Urinary bladder (tissue), 4 donors: ENCODE data around the gene CCDC69. TPM values are rescaled to one million over a fixed set of nuclear protein-coding genes. Genes with fewer than 3 reads are reported as not detected.
"Not testable (repeated sequence)": the region's sequence is repeated elsewhere in the genome, so short reads cannot be mapped to it uniquely, and the experiment has no call there.

Source experiments
- DNase-seq: peaks from one replicate; pipeline ENCODE4 v3.0.0-alpha.2; 2015; ENCODE audit errors: extremely low spot score
- H3K27ac ChIP-seq: one replicate; pipeline ENCODE4 v1.5.1; 2013; ENCODE audit warnings: low read depth, mild to moderate bottlenecking, moderate library complexity
- H3K36me3 ChIP-seq: one replicate; pipeline ENCODE4 v1.6.1; 2013; ENCODE audit warnings: mild to moderate bottlenecking, moderate library complexity; ENCODE audit not compliant: insufficient read depth
- H3K4me1 ChIP-seq: one replicate; pipeline ENCODE4 v1.6.1; 2013; ENCODE audit warnings: mild to moderate bottlenecking, moderate library complexity; ENCODE audit not compliant: insufficient read depth
- H3K4me3 ChIP-seq: one replicate; pipeline ENCODE4 v1.5.1; 2013; ENCODE audit warnings: low read depth, low read length
- WGBS: extraction: QIAGEN DNeasy Blood & Tissue Kit; methylation state at CpG from one replicate; pipeline ENCODE4 v1.1.7; 2013; 5-methylcytosine and 5-hydroxymethylcytosine counted together
- polyA plus RNA-seq: library from polyadenylated mRNA; stranded (reverse); fragments of 200-250 nt; gene quantifications from one replicate; pipeline ENCODE4 v1.2.3, GENCODE V29; 2013
- total RNA-seq: library from RNA; depleted of rRNA; stranded (reverse); fragments of >200 nt; gene quantifications from one replicate; pipeline ENCODE4 v1.2.3, GENCODE V29; 2014
- donor health status: healthy with polysubstance abuse.
- donor health status: healthy.

Gene CCDC69
- 13.9 TPM for total RNA-seq
- 155 TPM for polyA plus RNA-seq

GRCh38 chr5:151223447-151224264 lies at the start of gene CCDC69:
CCDC69 (minus strand) TSS chr5:151224092; CDS start chr5:151223970, 122 bp downstream.
- H3K4me3 ChIP-seq: peak within 1 kb of the TSS; percentile 75
- DNase-seq: no peak
- WGBS: under 1% methylated on average over 58 of the region's 58 CpGs
- H3K4me1 ChIP-seq: no peaks in the 10 kb centered on the region
- no peaks in the 10 kb centered on the region for H3K36me3 ChIP-seq
- peak within 1 kb of the TSS; percentile 88 for H3K27ac ChIP-seq

GRCh38 chr5:151271336-151271735 lies 47.4 kb upstream of the CCDC69 start:
- H3K4me1 ChIP-seq: peaks cover 1% of the 10 kb centered on the region
- DNase-seq: no peak
- H3K36me3 ChIP-seq: peaks cover 8% of the 10 kb centered on the region
- no peak overlapping the region for H3K27ac ChIP-seq
- H3K4me3 ChIP-seq: no peak overlapping the region

- H3K4me3 ChIP-seq: no peak overlapping the region
- H3K4me1 ChIP-seq: peaks cover 1% of the 10 kb centered on the region
- DNase-seq: no peak
- no peak overlapping the region for H3K27ac ChIP-seq
- H3K36me3 ChIP-seq: peaks cover 8% of the 10 kb centered on the region
- 65% methylated on average over 1 of the region's 1 CpG for WGBS
Measured at GRCh38 chr5:151270599-151270998, 46.7 kb upstream of the CCDC69 start.

- Histone ChIP-seq H3K4me1 (no peaks in the 10 kb centered on the region), H3K27ac (no peak overlapping the region), H3K4me3 (no peak overlapping the region), H3K36me3 (peaks cover 8% of the 10 kb centered on the region)
- DNase-seq: no peak
- 80% methylated on average over 11 of the region's 11 CpGs for WGBS
Measured at GRCh38 chr5:151267491-151268260, 43.8 kb upstream of the CCDC69 start.

GRCh38 chr5:151264113-151264512 lies 40.2 kb upstream of the CCDC69 start:
- no peak overlapping the region for H3K4me3 ChIP-seq
- no peak overlapping the region for H3K27ac ChIP-seq
- DNase-seq: peak; percentile 58
- H3K36me3 ChIP-seq: peaks cover 6% of the 10 kb centered on the region
- H3K4me1 ChIP-seq: no peaks in the 10 kb centered on the region
- 79% methylated on average over 1 of the region's 1 CpG for WGBS

- Histone ChIP-seq H3K4me3 (no peak overlapping the region), H3K27ac (no peak overlapping the region), H3K4me1 (no peaks in the 10 kb centered on the region), H3K36me3 (peaks cover 6% of the 10 kb centered on the region)
- 94% methylated on average over 3 of the region's 3 CpGs for WGBS
- DNase-seq: no peak
Measured at GRCh38 chr5:151262532-151262931, 38.6 kb upstream of the CCDC69 start.

- H3K4me1 ChIP-seq: no peaks in the 10 kb centered on the region
- H3K4me3 ChIP-seq: no peak overlapping the region
- H3K27ac ChIP-seq: no peak overlapping the region
- no peaks in the 10 kb centered on the region for H3K36me3 ChIP-seq
- WGBS: 95% methylated on average over 4 of the region's 4 CpGs
- DNase-seq: no peak
Measured at GRCh38 chr5:151259931-151260330, 36.0 kb upstream of the CCDC69 start.

GRCh38 chr5:151258816-151259215 lies 34.9 kb upstream of the CCDC69 start:
- DNase-seq: no peak
- 52% methylated on average over 1 of the region's 1 CpG for whole genome bisulfite sequencing
- Histone ChIP-seq H3K36me3 (no peaks in the 10 kb centered on the region), H3K4me1 (no peaks in the 10 kb centered on the region), H3K27ac (no peak overlapping the region), H3K4me3 (no peak overlapping the region)

- Histone ChIP-seq H3K36me3 (no peaks in the 10 kb centered on the region), H3K4me1 (no peaks in the 10 kb centered on the region), H3K4me3 (no peak overlapping the region), H3K27ac (no peak overlapping the region)
- WGBS: 88% methylated on average over 7 of the region's 7 CpGs
- no peak for DNase-seq
Measured at GRCh38 chr5:151258201-151258611, 34.3 kb upstream of the CCDC69 start.

GRCh38 chr5:151257731-151258181 lies 33.9 kb upstream of the CCDC69 start:
- Histone ChIP-seq H3K4me3 (no peak overlapping the region), H3K4me1 (no peaks in the 10 kb centered on the region), H3K36me3 (no peaks in the 10 kb centered on the region), H3K27ac (no peak overlapping the region)
- DNase-seq: no peak
- WGBS: 67% methylated on average over 5 of the region's 5 CpGs

GRCh38 chr5:151255621-151256286 lies 31.9 kb upstream of the CCDC69 start:
- no peak overlapping the region for H3K4me3 ChIP-seq
- H3K4me1 ChIP-seq: no peaks in the 10 kb centered on the region
- H3K27ac ChIP-seq: no peak overlapping the region
- no peaks in the 10 kb centered on the region for H3K36me3 ChIP-seq
- no peak for DNase-seq
- WGBS: 92% methylated on average over 3 of the region's 3 CpGs

- H3K36me3 ChIP-seq, H3K4me1 ChIP-seq, H3K4me3 ChIP-seq, DNase-seq, H3K27ac ChIP-seq: not testable (repeated sequence)
- WGBS: 98% methylated on average over 5 of the region's 5 CpGs
Measured at GRCh38 chr5:151254990-151255389, 31.1 kb upstream of the CCDC69 start.

GRCh38 chr5:151254556-151254955 lies 30.7 kb upstream of the CCDC69 start:
- H3K4me3 ChIP-seq: no peak overlapping the region

More at GRCh38 chr5:151254556-151254955, 30.7 kb upstream of the CCDC69 start:
- H3K4me1 ChIP-seq: no peaks in the 10 kb centered on the region
- WGBS: 69% methylated on average over 1 of the region's 1 CpG
- DNase-seq: no peak
- no peaks in the 10 kb centered on the region for H3K36me3 ChIP-seq
- no peak overlapping the region for H3K27ac ChIP-seq
